ENCODE measurements around the gene FADS2. TPM values are rescaled to one million over a fixed set of nuclear protein-coding genes. Genes with fewer than 3 reads are reported as not detected.

The FADS2 gene
- total RNA-seq, 4 donors from 2014 or later = 2.7 to 28.8 (median 3.9) TPM

DNA sequence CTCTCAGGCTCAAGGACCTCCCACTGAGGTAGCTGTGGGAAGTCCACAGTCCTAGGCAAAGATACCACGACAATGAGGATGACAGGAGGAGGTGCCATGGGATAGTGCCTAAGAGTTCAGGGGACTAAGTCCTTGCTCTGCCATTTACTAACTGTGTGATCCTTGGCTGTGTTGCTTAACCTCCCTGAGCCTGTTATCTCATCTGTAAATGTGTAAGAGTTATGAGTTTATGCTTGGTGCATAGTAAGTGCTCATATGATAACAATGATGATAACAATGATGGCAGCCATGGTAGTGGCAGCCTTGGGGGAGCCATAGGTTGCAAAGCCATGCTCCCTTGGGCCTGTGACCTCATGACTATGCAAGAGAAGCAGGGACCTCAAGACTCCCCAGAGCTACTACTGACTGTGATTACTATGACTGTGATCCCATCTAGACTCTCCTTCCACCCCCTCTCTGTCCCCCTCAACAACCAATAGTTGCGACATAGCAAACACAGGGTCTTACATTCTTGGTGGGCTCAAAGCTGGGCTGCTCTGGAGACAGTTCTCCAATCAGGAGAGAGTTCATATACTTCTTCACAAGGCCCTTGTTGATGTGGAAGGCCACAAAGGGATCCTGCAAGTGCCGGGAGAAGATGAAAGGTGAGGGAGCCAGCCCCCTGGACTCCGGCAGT, 15.2 kb upstream of the FADS2 start:
- TF ChIP-seq EP300 (IDR thresholded peaks at IDR 0.05; ENCODE audit: low read depth) = no peak
- TF ChIP-seq POLR2A (IDR thresholded peaks at IDR 0.05) = no peak
- TF ChIP-seq, protein P1, sequence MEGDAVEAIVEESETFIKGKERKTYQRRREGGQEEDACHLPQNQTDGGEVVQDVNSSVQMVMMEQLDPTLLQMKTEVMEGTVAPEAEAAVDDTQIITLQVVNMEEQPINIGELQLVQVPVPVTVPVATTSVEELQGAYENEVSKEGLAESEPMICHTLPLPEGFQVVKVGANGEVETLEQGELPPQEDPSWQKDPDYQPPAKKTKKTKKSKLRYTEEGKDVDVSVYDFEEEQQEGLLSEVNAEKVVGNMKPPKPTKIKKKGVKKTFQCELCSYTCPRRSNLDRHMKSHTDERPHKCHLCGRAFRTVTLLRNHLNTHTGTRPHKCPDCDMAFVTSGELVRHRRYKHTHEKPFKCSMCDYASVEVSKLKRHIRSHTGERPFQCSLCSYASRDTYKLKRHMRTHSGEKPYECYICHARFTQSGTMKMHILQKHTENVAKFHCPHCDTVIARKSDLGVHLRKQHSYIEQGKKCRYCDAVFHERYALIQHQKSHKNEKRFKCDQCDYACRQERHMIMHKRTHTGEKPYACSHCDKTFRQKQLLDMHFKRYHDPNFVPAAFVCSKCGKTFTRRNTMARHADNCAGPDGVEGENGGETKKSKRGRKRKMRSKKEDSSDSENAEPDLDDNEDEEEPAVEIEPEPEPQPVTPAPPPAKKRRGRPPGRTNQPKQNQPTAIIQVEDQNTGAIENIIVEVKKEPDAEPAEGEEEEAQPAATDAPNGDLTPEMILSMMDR (IDR thresholded peaks at IDR 0.05) = no peak
- TF ChIP-seq POLR2AphosphoS5 (IDR thresholded peaks at IDR 0.05) = no peak
- Histone ChIP-seq H3K36me3 (peaks cover 0 to 6% (median 0%) of the 10 kb centered on the region in 4 donors), H3K9me3 (no peaks in the 10 kb centered on the region), H3K27ac (no peak overlapping the region), H3K27me3 (peaks cover 26% of the 10 kb centered on the region), H3K4me3 (no peak overlapping the region), H3K4me1 (peaks cover 0 to 34% (median 22%) of the 10 kb centered on the region in 4 donors)
- in situ Hi-C loops (cut with MboI; ENCODE audit: low pct_ligation_motif_present in 1 of 4, low pct_unique_long_range_greater_than_20kb in 1 of 4, low sequenced_read_pairs in 3 of 4) (no loop called here), intact Hi-C loops (cut with DNase I; ENCODE audit: low total_unique reads) (no loop called here)
- 99% methylated on average over 4 of the region's 4 CpGs; no CpG with 5 or more reads in 1 of the 2 donors for WGBS, 2 donors (ENCODE audit: low coverage in 1 of 2)
- DNase-seq = no peak

DNA sequence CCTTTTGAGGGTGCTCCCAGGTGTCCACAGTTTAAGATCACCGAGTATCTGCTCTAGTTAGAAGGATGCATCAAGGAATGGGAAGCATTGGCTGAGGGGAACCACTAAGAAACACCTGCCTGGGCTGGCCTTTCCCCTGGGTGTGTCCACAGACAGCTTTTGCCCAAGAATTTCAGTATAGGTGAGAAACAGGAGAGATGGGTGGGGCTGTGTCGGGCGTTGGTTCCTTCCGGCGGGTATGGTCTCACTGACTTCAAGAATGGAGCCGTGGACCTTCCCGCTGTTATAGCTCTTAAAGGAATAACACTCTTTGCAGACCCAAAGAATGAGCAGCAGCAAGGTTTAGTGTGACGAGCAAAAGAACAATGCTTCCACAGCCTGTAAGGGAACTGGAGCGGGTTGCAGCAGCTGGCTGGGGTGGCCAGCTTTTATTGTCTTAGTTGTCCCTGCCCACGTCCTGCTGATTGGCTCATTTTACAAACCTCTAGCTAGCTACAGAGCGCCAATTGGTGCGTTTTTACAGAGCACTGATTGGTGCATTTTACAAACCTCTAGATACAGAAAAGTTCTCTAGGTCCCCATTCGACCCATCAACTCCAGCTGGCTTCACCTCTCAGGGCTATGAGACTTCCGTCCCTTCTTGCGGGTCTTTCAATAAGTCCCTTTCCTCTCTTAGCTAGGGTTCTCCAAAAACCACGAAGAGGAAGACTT, 13.7 kb upstream of the FADS2 start:
- peaks cover 0 to 34% (median 22%) of the 10 kb centered on the region in 4 donors for H3K4me1 ChIP-seq
- DNase-seq = peak; percentile 34
- H3K36me3 ChIP-seq = peaks cover 0 to 6% (median 0%) of the 10 kb centered on the region in 4 donors
- H3K27ac ChIP-seq = peak overlapping the region; percentile 86 to 96 (median 89)
- H3K27me3 ChIP-seq = peaks cover 28% of the 10 kb centered on the region
- 24 to 58% methylated on average over 4 to 16 of the region's 16 CpGs for WGBS, 2 donors (ENCODE audit: low coverage in 1 of 2)
- H3K9me3 ChIP-seq = no peaks in the 10 kb centered on the region
- peak overlapping the region; percentile 2 to 58 (median 46) for H3K4me3 ChIP-seq
- intact Hi-C loops (cut with DNase I; ENCODE audit: low total_unique reads) (no loop called here), in situ Hi-C loops (cut with MboI; ENCODE audit: low pct_ligation_motif_present in 1 of 4, low pct_unique_long_range_greater_than_20kb in 1 of 4, low sequenced_read_pairs in 3 of 4) (no loop called here)
- TF ChIP-seq POLR2AphosphoS5 (IDR thresholded peaks at IDR 0.05) (no peak), POLR2A (IDR thresholded peaks at IDR 0.05) (no peak), EP300 (IDR thresholded peaks at IDR 0.05; ENCODE audit: low read depth) (no peak)
- TF ChIP-seq, protein P1 (IDR thresholded peaks at IDR 0.05) = no peak

DNA sequence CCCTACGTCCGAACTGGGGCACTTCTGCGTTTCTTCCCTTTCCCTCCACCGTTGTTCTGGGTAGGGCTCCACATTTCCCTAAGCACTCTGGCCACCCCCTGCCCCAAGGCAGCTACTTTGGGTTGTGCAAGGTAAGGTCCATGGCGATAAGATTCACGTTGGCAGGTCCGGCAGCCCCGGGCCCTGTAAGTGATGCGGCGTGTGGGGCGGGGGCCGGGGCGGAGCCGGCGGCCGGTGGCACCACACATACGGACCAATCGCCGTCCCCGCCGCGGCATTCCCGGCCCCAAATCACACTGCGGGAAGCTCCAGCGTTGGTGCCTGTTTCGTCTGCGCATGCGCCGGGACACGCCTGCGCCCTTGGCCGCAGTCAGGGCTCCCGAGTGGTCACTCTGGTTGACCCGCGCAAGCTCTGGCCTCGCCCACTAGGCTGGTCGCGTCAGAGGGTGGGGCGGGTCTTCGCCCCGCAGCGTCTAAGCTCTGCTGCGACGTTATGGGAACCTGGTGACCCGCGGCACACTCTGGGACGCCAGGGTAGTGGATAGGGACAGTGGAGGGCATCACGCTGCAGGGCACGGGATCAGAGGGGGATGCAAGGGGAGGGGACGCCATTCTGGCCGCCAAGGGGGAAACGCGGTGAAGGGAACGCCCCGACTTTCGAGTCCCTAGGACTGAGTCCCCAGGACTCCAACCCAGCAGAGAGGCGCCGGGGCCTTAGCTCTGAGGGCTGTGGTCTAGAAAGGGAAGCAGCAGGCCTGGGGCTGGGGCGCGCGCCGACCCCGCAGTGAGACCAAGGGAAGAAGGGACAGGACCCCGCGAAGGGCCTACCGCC, 12.9 kb upstream of the FADS2 start:
- intact Hi-C loops (cut with DNase I; ENCODE audit: low total_unique reads) = no loop called here
- peak; percentile 89 for DNase-seq
- in situ Hi-C loops (cut with MboI; ENCODE audit: low pct_ligation_motif_present in 1 of 4, low pct_unique_long_range_greater_than_20kb in 1 of 4, low sequenced_read_pairs in 3 of 4) = no loop called here
- H3K4me1 ChIP-seq = peaks cover 0 to 34% (median 22%) of the 10 kb centered on the region in 4 donors
- H3K4me3 ChIP-seq = peak overlapping the region; percentile 39 to 58 (median 50)
- WGBS, 2 donors (ENCODE audit: low coverage in 1 of 2) = 1 to 17% methylated on average over 4 to 45 of the region's 66 CpGs
- no peaks in the 10 kb centered on the region for H3K9me3 ChIP-seq
- H3K27me3 ChIP-seq = peaks cover 28% of the 10 kb centered on the region
- H3K27ac ChIP-seq = peak overlapping the region; percentile 86 to 96 (median 89)
- peaks cover 0 to 6% (median 0%) of the 10 kb centered on the region in 4 donors for H3K36me3 ChIP-seq
- TF ChIP-seq, protein P1 (IDR thresholded peaks at IDR 0.05) = no peak
- no peak for TF ChIP-seq EP300 (IDR thresholded peaks at IDR 0.05; ENCODE audit: low read depth)
- peak; percentile 84 for TF ChIP-seq POLR2A (IDR thresholded peaks at IDR 0.05)
- peak; percentile 95 to 97 (median 96) for TF ChIP-seq POLR2AphosphoS5 (IDR thresholded peaks at IDR 0.05)

Data from transverse colon (tissue), 4 donors.